ENCODE data around the gene TCF4.

Gene TCF4

GRCh38 chr18:55584201-55584600 is 3.8 kb downstream of the TCF4 start:
- POLR2A ChIA-PET = no interaction called here
- DNase-seq (ENCODE audit: low read depth, low spot score) = no peak
- CTCF ChIA-PET = interaction anchor here (0.7 to 2.0 kb wide), 3 partner anchors 196 to 730 kb away, joined by 3 to 5 read pairs (median 3); no protein-coding TSS in a partner anchor
- H3K4me3 ChIP-seq (ENCODE audit: low read depth, low read length) = no peak overlapping the region
- no peak for TF ChIP-seq CTCF (IDR thresholded peaks at IDR 0.05; ENCODE audit: insufficient read depth, low read length, missing control alignments)

GRCh38 chr18:55582325-55582724 is 5.7 kb downstream of the TCF4 start:
- H3K4me3 ChIP-seq (ENCODE audit: low read depth, low read length) = no peak overlapping the region
- DNase-seq (ENCODE audit: low read depth, low spot score) = no peak
- ChIA-PET POLR2A (no interaction called here), CTCF (interaction anchor here (0.9 to 1.8 kb wide), 3 partner anchors 197 to 348 kb away, joined by 3 to 9 read pairs (median 3); no protein-coding TSS in a partner anchor)
- TF ChIP-seq CTCF (IDR thresholded peaks at IDR 0.05; ENCODE audit: insufficient read depth, low read length, missing control alignments) = no peak

- no peak for TF ChIP-seq CTCF (IDR thresholded peaks at IDR 0.05; ENCODE audit: insufficient read depth, low read length, missing control alignments)
- DNase-seq (ENCODE audit: low read depth, low spot score) = no peak
- POLR2A ChIA-PET = interaction anchor here (0.6 kb wide), 1 partner anchor 212 kb away, joined by 3 read pairs; no protein-coding TSS in a partner anchor
- CTCF ChIA-PET = interaction anchor here (0.8 to 2.3 kb wide), 4 partner anchors 28 to 346 kb away, joined by 3 to 7 read pairs (median 4); no protein-coding TSS in a partner anchor
- H3K4me3 ChIP-seq (ENCODE audit: low read depth, low read length) = no peak overlapping the region
These were observed 8.3 kb downstream of the TCF4 start for GRCh38 chr18:55579501-55580270.

- H3K4me3 ChIP-seq (ENCODE audit: low read depth, low read length) = no peak overlapping the region
- POLR2A ChIA-PET = no interaction called here
- DNase-seq (ENCODE audit: low read depth, low spot score) = no peak
- CTCF ChIA-PET = interaction anchor here (2.2 kb wide), 1 partner anchor 162 kb away, joined by 8 read pairs; no protein-coding TSS in a partner anchor
- no peak for TF ChIP-seq CTCF (IDR thresholded peaks at IDR 0.05; ENCODE audit: insufficient read depth, low read length, missing control alignments)
These were observed 10.0 kb downstream of the TCF4 start for GRCh38 chr18:55577812-55578539.

- POLR2A ChIA-PET = no interaction called here
- CTCF ChIA-PET = interaction anchor here (2.2 kb wide), 1 partner anchor 160 kb away, joined by 8 read pairs; no protein-coding TSS in a partner anchor
- DNase-seq (ENCODE audit: low read depth, low spot score) = no peak
- no peak for TF ChIP-seq CTCF (IDR thresholded peaks at IDR 0.05; ENCODE audit: insufficient read depth, low read length, missing control alignments)
- no peak overlapping the region for H3K4me3 ChIP-seq (ENCODE audit: low read depth, low read length)
These were observed 12.0 kb downstream of the TCF4 start for GRCh38 chr18:55576001-55576400.

GRCh38 chr18:55575066-55575465 is 12.9 kb downstream of the TCF4 start:
- no peak for DNase-seq (ENCODE audit: low read depth, low spot score)
- TF ChIP-seq CTCF (IDR thresholded peaks at IDR 0.05; ENCODE audit: insufficient read depth, low read length, missing control alignments) = no peak
- ChIA-PET POLR2A (no interaction called here), CTCF (no interaction called here)
- H3K4me3 ChIP-seq (ENCODE audit: low read depth, low read length) = no peak overlapping the region
